H9 (cell line): ENCODE results near the gene ATF2. TPM values are rescaled to one million over a fixed set of nuclear protein-coding genes. Genes with fewer than 3 reads are reported as not detected.

Experiments
- DNase-seq: peaks from one replicate; pipeline ENCODE4 v3.0.0-alpha.2; 2017
- H2AFZ ChIP-seq: one replicate; pipeline ENCODE4 v1.6.1; 2013; ENCODE audit warnings: mild to moderate bottlenecking, low read length, control low read depth, moderate library complexity
- H2AK5ac ChIP-seq: 2 replicates; pipeline ENCODE4 v1.6.1; 2013; ENCODE audit warnings: low read length, control low read depth, mixed read lengths; ENCODE audit not compliant: insufficient read length
- H2BK120ac ChIP-seq: one replicate; pipeline ENCODE4 v1.6.1; 2013; ENCODE audit warnings: low read depth, mild to moderate bottlenecking, low read length, control low read depth, inconsistent platforms; ENCODE audit not compliant: poor library complexity, severe bottlenecking
- H2BK12ac ChIP-seq: 2 replicates; pipeline ENCODE4 v1.6.1; 2013; ENCODE audit warnings: low read length, control low read depth, mixed read lengths, low read depth; ENCODE audit not compliant: insufficient read length
- H2BK15ac ChIP-seq: 2 replicates; pipeline ENCODE4 v1.6.1; 2013; ENCODE audit warnings: low read depth, low read length, control low read depth
- H2BK20ac ChIP-seq: one replicate; pipeline ENCODE4 v1.6.1; 2013; ENCODE audit warnings: low read depth, mild to moderate bottlenecking, low read length, control low read depth, inconsistent platforms; ENCODE audit not compliant: poor library complexity, severe bottlenecking
- H2BK5ac ChIP-seq: 2 replicates; pipeline ENCODE4 v1.6.1; 2013; ENCODE audit warnings: low read length, control low read depth, mixed read lengths; ENCODE audit not compliant: insufficient read length
- H3K14ac ChIP-seq: 2 replicates; pipeline ENCODE4 v1.6.1; 2013; ENCODE audit warnings: low read length, control low read depth; ENCODE audit not compliant: insufficient read depth
- H3K18ac ChIP-seq: 2 replicates; pipeline ENCODE4 v1.6.1; 2013; ENCODE audit warnings: low read depth, mild to moderate bottlenecking, mixed read lengths, low read length, control low read depth; ENCODE audit not compliant: insufficient read length
- H3K23ac ChIP-seq: 2 replicates; pipeline ENCODE4 v1.6.1; 2013; ENCODE audit warnings: low read length, control low read depth, mixed read lengths, low read depth; ENCODE audit not compliant: insufficient read length
- H3K23me2 ChIP-seq: 2 replicates; pipeline ENCODE4 v1.6.1; 2013; ENCODE audit warnings: low read depth, mild to moderate bottlenecking, mixed read lengths, low read length, control low read depth; ENCODE audit not compliant: insufficient read length, poor library complexity, severe bottlenecking
- H3K27ac ChIP-seq: 2 replicates; pipeline ENCODE4 v1.5.1; 2013; ENCODE audit warnings: low read length, control low read depth, mixed read lengths, low read depth; ENCODE audit not compliant: insufficient read length
- H3K27me3 ChIP-seq: 2 replicates; pipeline ENCODE4 v1.6.1; 2013; ENCODE audit warnings: low read length, control low read depth, inconsistent platforms; ENCODE audit not compliant: insufficient read depth
- H3K4ac ChIP-seq: 2 replicates; pipeline ENCODE4 v1.6.1; 2013; ENCODE audit warnings: low read depth, mild to moderate bottlenecking, control low read depth, inconsistent platforms, low read length, moderate library complexity
- H3K4me1 ChIP-seq: 2 replicates; pipeline ENCODE4 v1.6.1; 2013; ENCODE audit warnings: low read length, control low read depth, inconsistent platforms; ENCODE audit not compliant: insufficient read depth
- H3K4me2 ChIP-seq: 2 replicates; pipeline ENCODE4 v1.6.1; 2013; ENCODE audit warnings: low read length, control low read depth, mixed read lengths; ENCODE audit not compliant: insufficient read length, insufficient read depth
- H3K56ac ChIP-seq: 2 replicates; pipeline ENCODE4 v1.6.1; 2013; ENCODE audit warnings: low read depth, mild to moderate bottlenecking, mixed read lengths, low read length, control low read depth; ENCODE audit not compliant: insufficient read length
- H3K79me1 ChIP-seq: 2 replicates; pipeline ENCODE4 v1.6.1; 2013; ENCODE audit warnings: low read depth, mild to moderate bottlenecking, moderate library complexity, low read length, control low read depth, inconsistent platforms; ENCODE audit not compliant: insufficient read depth, poor library complexity, severe bottlenecking
- H3K79me2 ChIP-seq: 2 replicates; pipeline ENCODE4 v1.6.1; 2013; ENCODE audit warnings: low read length, control low read depth, inconsistent platforms; ENCODE audit not compliant: insufficient read depth
- H3K9ac ChIP-seq: 2 replicates; pipeline ENCODE4 v1.6.1; 2013; ENCODE audit warnings: low read length, control low read depth, mixed read lengths; ENCODE audit not compliant: insufficient read length; ENCODE audit errors: extremely low read depth
- H3K9me3 ChIP-seq: one replicate; pipeline ENCODE4 v1.6.1; 2013; ENCODE audit warnings: low read depth, low read length, inconsistent platforms; ENCODE audit not compliant: control insufficient read depth
- H3T11ph ChIP-seq: one replicate; pipeline ENCODE4 v1.6.1; 2013; ENCODE audit warnings: mild to moderate bottlenecking, low read length, control low read depth, inconsistent platforms
- H4K20me1 ChIP-seq: one replicate; pipeline ENCODE4 v1.6.1; 2013; ENCODE audit not compliant: control insufficient read depth, insufficient read length, insufficient read depth
- H4K5ac ChIP-seq: 2 replicates; pipeline ENCODE4 v1.6.1; 2013; ENCODE audit warnings: low read depth, mild to moderate bottlenecking, mixed read lengths, low read length, control low read depth; ENCODE audit not compliant: insufficient read length
- H4K8ac ChIP-seq: replicated peaks from 2 replicates; pipeline ENCODE4 v1.6.1; 2013; ENCODE audit warnings: low read length, control low read depth, mixed read lengths, low read depth; ENCODE audit not compliant: insufficient read length
- H4K91ac ChIP-seq: 2 replicates; pipeline ENCODE4 v1.6.1; 2013; ENCODE audit warnings: low read depth, mild to moderate bottlenecking, moderate library complexity, mixed read lengths, low read length, control low read depth; ENCODE audit not compliant: insufficient read length
- H3K27ac Mint-ChIP-seq, 3 experiments: 2 replicates in 2 of 3; 3 replicates in 1 of 3; pipeline ENCODE4 v1.8.0; 2020 to 2021; ENCODE audit warnings: mixed read lengths in 3 of 3, mild to moderate bottlenecking in 1 of 3, moderate library complexity in 1 of 3
- H3K27me3 Mint-ChIP-seq: 2 replicates; pipeline ENCODE4 v1.8.0; 2021; ENCODE audit warnings: low read depth, mild to moderate bottlenecking, moderate library complexity, mixed read lengths
- H3K36me3 Mint-ChIP-seq, 3 experiments: 2 replicates in 2 of 3; 3 replicates in 1 of 3; pipeline ENCODE4 v1.8.0; 2020 to 2021; ENCODE audit warnings: low read depth in 3 of 3, mixed read lengths in 3 of 3; ENCODE audit not compliant: insufficient read depth in 1 of 3
- H3K4me1 Mint-ChIP-seq, 2 experiments: 2 replicates each; pipeline ENCODE4 v1.8.0; 2020; ENCODE audit warnings: mixed read lengths in 2 of 2
- H3K4me3 Mint-ChIP-seq, 2 experiments: 2 replicates in 1 of 2; 3 replicates in 1 of 2; pipeline ENCODE4 v1.8.0; 2020 to 2021; ENCODE audit warnings: mild to moderate bottlenecking in 2 of 2, mixed read lengths in 2 of 2, moderate library complexity in 1 of 2
- H3K9me3 Mint-ChIP-seq, 2 experiments: 2 replicates in 1 of 2; 3 replicates in 1 of 2; pipeline ENCODE4 v1.8.0; 2020; ENCODE audit warnings: mild to moderate bottlenecking in 2 of 2, mixed read lengths in 2 of 2, moderate library complexity in 1 of 2
- CTCF ChIP-seq: fragments of 200-600 bp; sonication (generic); conservative IDR thresholded peaks from 3 replicates; pipeline ENCODE4 v1.8.0; 2021; ENCODE audit warnings: antibody characterized with exemption, mild to moderate bottlenecking
- WGBS: extraction: QIAGEN DNeasy Blood & Tissue Kit; methylation state at CpG from one replicate; pipeline ENCODE4 v1.1.7; 2013; ENCODE audit warnings: missing lambda C conversion rate, low lambda C conversion rate, mixed read lengths; ENCODE audit not compliant: insufficient read length; ENCODE audit errors: extremely low coverage; 5-methylcytosine and 5-hydroxymethylcytosine counted together
- total RNA-seq: library from RNA; stranded (reverse); gene quantifications from 2 replicates; pipeline ENCODE4 v1.2.1, GENCODE V29; 2021

Gene ATF2
- total RNA-seq, 1 experiment from 2014 or later = 40.9 TPM

- H3K27me3 ChIP-seq = no peaks in the 10 kb centered on the region
- H3K27me3 Mint-ChIP-seq = no peaks in the 10 kb centered on the region
- H3K9me3 Mint-ChIP-seq = peaks cover 0 to 3% of the 10 kb centered on the region in 2 experiments; a peak in 1 of 5 replicates
- H2BK120ac ChIP-seq = no peak overlapping the region
- peaks cover 0 to 7% of the 10 kb centered on the region in 2 experiments; a peak in 2 of 4 replicates for H3K4me1 Mint-ChIP-seq
- H2BK12ac ChIP-seq = no peak overlapping the region
- H3K56ac ChIP-seq = no peak overlapping the region
- H2BK15ac ChIP-seq = no peak overlapping the region
- H3K14ac ChIP-seq = no peak overlapping the region
- H4K5ac ChIP-seq = no peak overlapping the region
- no peak overlapping the region for H4K8ac ChIP-seq
- no peak overlapping the region for H3K27ac ChIP-seq
- no peak overlapping the region for H2BK5ac ChIP-seq
- H3K79me1 ChIP-seq = no peaks in the 10 kb centered on the region
- no peak overlapping the region for H2AK5ac ChIP-seq
- H3K79me2 ChIP-seq = no peaks in the 10 kb centered on the region
- H3K27ac Mint-ChIP-seq = no peak overlapping the region
- no peak overlapping the region for H3K4ac ChIP-seq
- no peak for TF ChIP-seq CTCF
- H3K4me3 Mint-ChIP-seq = no peak overlapping the region
- WGBS = no CpG with 5 or more reads among the region's 2 CpGs
- no peak overlapping the region for H3K4me2 ChIP-seq
- H3T11ph ChIP-seq = no peak overlapping the region
- H4K91ac ChIP-seq = no peak overlapping the region
- no peak overlapping the region for H3K23ac ChIP-seq
- no peaks in the 10 kb centered on the region for H3K4me1 ChIP-seq
- peaks cover 20 to 33% (median 21%) of the 10 kb centered on the region in 3 experiments for H3K36me3 Mint-ChIP-seq
- no peak overlapping the region for H3K9ac ChIP-seq
- H2BK20ac ChIP-seq = no peak overlapping the region
- no peak overlapping the region for H2AFZ ChIP-seq
- H3K18ac ChIP-seq = no peak overlapping the region
- no peaks in the 10 kb centered on the region for H3K9me3 ChIP-seq
- DNase-seq = no peak
- no peaks in the 10 kb centered on the region for H4K20me1 ChIP-seq
- H3K23me2 ChIP-seq = no peaks in the 10 kb centered on the region
Measured at GRCh38 chr2:175063741-175064140, 104.3 kb downstream of the ATF2 start.
